Measurements from ENCODE around the gene DEPDC1B.
"Not testable (repeated sequence)": the region's sequence is repeated elsewhere in the genome, so short reads cannot be mapped to it uniquely, and the experiment has no call there.

DNA sequence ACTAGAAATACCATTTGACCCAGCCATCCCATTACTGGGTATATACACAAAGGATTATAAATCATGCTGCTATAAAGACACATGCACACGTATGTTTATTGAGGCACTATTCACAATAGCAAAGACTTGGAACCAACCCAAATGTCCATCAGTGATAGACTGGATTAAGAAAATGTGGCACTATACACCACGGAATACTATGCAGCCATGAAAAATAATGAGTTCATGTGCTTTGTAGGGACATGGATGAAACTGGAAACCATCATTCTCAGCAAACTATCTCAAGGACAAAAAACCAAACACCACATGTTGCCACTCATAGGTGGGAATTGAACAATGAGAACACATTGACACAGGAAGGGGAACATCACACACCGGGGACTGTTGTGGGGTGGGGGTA lies 79.2 kb downstream of the DEPDC1B start:
- not testable (repeated sequence) for TF ChIP-seq RAD21 (IDR thresholded peaks at IDR 0.05; ENCODE audit: low read length); POLR2A (IDR thresholded peaks at IDR 0.05; ENCODE audit: low read depth, low read length); SMC3 (IDR thresholded peaks at IDR 0.05; ENCODE audit: low read depth, low read length); FOS (IDR thresholded peaks at IDR 0.05; ENCODE audit: low read depth, low read length)
- TF ChIP-seq, protein P1, sequence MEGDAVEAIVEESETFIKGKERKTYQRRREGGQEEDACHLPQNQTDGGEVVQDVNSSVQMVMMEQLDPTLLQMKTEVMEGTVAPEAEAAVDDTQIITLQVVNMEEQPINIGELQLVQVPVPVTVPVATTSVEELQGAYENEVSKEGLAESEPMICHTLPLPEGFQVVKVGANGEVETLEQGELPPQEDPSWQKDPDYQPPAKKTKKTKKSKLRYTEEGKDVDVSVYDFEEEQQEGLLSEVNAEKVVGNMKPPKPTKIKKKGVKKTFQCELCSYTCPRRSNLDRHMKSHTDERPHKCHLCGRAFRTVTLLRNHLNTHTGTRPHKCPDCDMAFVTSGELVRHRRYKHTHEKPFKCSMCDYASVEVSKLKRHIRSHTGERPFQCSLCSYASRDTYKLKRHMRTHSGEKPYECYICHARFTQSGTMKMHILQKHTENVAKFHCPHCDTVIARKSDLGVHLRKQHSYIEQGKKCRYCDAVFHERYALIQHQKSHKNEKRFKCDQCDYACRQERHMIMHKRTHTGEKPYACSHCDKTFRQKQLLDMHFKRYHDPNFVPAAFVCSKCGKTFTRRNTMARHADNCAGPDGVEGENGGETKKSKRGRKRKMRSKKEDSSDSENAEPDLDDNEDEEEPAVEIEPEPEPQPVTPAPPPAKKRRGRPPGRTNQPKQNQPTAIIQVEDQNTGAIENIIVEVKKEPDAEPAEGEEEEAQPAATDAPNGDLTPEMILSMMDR (conservative IDR thresholded peaks at IDR 0.05; ENCODE audit: low read depth, low read length) = not testable (repeated sequence)

All from IMR-90 (cell line).